ENCODE data around the gene COQ4.
"Not testable (repeated sequence)": the region's sequence is repeated elsewhere in the genome, so short reads cannot be mapped to it uniquely, and the experiment has no call there.

The COQ4 gene

GRCh38 chr9:128322404-128323211 lies at the start of gene COQ4, which contains the start of gene TRUB2:
COQ4 (plus strand) TSS chr9:128322839; CDS start chr9:128322859, 20 bp downstream.
TRUB2 (minus strand) TSS chr9:128322447; CDS start chr9:128322408, 39 bp downstream.
- peak; percentile 90 for DNase-seq (ENCODE audit: low read depth, low spot score)

GRCh38 chr9:128274245-128274644 lies 48.4 kb upstream of the COQ4 start:
- DNase-seq (ENCODE audit: low read depth, low spot score): no peak

GRCh38 chr9:128275198-128276007 lies 47.2 kb upstream of the COQ4 start, which contains the start of gene GOLGA2:
GOLGA2 (minus strand) TSS chr9:128276007; CDS start chr9:128275976, 31 bp downstream.
- DNase-seq (ENCODE audit: low read depth, low spot score): no peak

GRCh38 chr9:128276008-128276573 lies 46.5 kb upstream of the COQ4 start, which contains the start of gene SWI5:
SWI5 (plus strand) TSS chr9:128276276.
- DNase-seq (ENCODE audit: low read depth, low spot score): peak; percentile 99

- DNase-seq (ENCODE audit: low read depth, low spot score): no peak
Measured at GRCh38 chr9:128276574-128277270, 45.9 kb upstream of the COQ4 start.

GRCh38 chr9:128279088-128280073 lies 43.3 kb upstream of the COQ4 start:
- not testable (repeated sequence) for DNase-seq (ENCODE audit: low read depth, low spot score)

GRCh38 chr9:128280084-128280622 lies 42.5 kb upstream of the COQ4 start:
- DNase-seq (ENCODE audit: low read depth, low spot score): no peak

GRCh38 chr9:128282500-128282899 lies 40.1 kb upstream of the COQ4 start:
- DNase-seq (ENCODE audit: low read depth, low spot score): no peak

- no peak for DNase-seq (ENCODE audit: low read depth, low spot score)
Measured at GRCh38 chr9:128285033-128285784, 37.4 kb upstream of the COQ4 start.

- no peak for DNase-seq (ENCODE audit: low read depth, low spot score)
Measured at GRCh38 chr9:128286440-128286839, 36.2 kb upstream of the COQ4 start.

GRCh38 chr9:128288273-128289004 lies 34.2 kb upstream of the COQ4 start:
- DNase-seq (ENCODE audit: low read depth, low spot score): no peak

GRCh38 chr9:128292009-128292408 lies 30.6 kb upstream of the COQ4 start:
- no peak for DNase-seq (ENCODE audit: low read depth, low spot score)

GRCh38 chr9:128293091-128293490 lies 29.5 kb upstream of the COQ4 start:
- no peak for DNase-seq (ENCODE audit: low read depth, low spot score)

GRCh38 chr9:128294142-128294541 lies 28.5 kb upstream of the COQ4 start:
- DNase-seq (ENCODE audit: low read depth, low spot score): no peak

GRCh38 chr9:128296340-128297220 lies 26.1 kb upstream of the COQ4 start:
- DNase-seq (ENCODE audit: low read depth, low spot score): no peak

GRCh38 chr9:128297221-128297773 lies 25.3 kb upstream of the COQ4 start:
- no peak for DNase-seq (ENCODE audit: low read depth, low spot score)
